Islet of Langerhans (tissue), 1 donor: ENCODE measurements around the gene ST6GALNAC3.
A peak's percentile ranks its signal among the peaks of the same experiment; 100 is the strongest.
"Not testable (repeated sequence)": the region's sequence is repeated elsewhere in the genome, so short reads cannot be mapped to it uniquely, and the experiment has no call there.

Source experiments
- FAIRE-seq: peaks from one replicate; lab custom pipeline; 2011; peaks lifted over from hg19 to GRCh38; lab: Jason Lieb, UNC

ST6GALNAC3 gene

GRCh38 chr1:76074321-76075187 lies at the start of gene ST6GALNAC3:
TSS of gene ST6GALNAC3 (plus strand) at chr1:76074746.
- no peak for FAIRE-seq

DNA sequence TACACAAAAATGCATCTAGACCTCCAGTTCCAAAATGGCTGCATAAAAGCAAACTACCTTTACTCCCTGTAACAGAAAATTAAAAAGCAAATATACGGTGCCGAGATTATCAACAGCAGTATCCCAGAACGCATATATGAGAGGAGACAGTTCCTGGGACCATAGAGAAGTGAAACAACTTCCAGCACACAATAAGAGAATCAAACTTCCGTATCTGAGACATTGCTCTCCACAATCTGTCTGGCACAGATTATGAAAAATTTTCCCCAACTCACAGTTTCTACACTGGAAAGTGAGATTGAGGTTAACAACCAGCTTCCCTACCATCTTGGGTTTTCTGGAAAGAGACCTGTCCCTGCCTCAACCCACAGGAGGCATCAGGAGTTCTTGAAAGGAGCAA lies 47.2 kb upstream of the ST6GALNAC3 start:
- no peak for FAIRE-seq

DNA sequence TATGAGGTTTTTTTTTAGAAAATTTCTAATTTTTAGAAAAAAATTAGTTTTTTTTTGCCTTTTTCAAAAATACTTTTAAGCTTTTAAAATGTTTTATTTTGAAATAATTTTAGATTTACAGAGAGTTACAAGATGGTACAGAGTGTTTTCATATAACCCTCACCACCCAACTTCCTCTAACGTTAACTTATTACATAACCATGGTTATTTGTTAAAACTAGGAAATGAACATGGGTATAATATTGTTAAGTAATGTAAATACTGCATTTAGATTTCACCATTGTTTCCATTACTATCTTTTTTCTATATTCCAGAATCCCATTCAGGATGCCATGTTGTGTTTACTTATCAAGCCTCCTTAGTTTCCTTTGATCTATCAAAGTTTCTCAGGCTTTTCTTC lies 45.2 kb upstream of the ST6GALNAC3 start:
- FAIRE-seq = peak; percentile 38

DNA sequence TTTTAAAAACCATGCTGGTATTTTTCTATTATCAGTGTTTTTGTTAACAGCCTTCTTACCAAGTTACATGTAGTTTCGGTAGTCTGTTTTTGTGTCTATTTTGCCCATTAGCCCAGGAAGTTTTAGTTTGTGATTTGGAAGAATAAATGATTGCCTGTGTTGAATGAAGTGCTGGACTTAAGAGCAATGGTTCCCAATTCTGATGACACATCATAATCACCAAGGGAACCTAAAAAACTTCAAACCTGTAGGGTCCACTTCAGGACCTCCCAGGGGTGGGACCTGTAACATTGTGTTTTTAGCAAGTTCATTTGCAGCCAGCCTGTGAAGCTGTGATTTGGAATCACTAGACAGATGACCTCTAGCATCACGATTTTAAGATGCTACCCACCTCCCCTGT lies 43.0 kb upstream of the ST6GALNAC3 start:
- FAIRE-seq = no peak

DNA sequence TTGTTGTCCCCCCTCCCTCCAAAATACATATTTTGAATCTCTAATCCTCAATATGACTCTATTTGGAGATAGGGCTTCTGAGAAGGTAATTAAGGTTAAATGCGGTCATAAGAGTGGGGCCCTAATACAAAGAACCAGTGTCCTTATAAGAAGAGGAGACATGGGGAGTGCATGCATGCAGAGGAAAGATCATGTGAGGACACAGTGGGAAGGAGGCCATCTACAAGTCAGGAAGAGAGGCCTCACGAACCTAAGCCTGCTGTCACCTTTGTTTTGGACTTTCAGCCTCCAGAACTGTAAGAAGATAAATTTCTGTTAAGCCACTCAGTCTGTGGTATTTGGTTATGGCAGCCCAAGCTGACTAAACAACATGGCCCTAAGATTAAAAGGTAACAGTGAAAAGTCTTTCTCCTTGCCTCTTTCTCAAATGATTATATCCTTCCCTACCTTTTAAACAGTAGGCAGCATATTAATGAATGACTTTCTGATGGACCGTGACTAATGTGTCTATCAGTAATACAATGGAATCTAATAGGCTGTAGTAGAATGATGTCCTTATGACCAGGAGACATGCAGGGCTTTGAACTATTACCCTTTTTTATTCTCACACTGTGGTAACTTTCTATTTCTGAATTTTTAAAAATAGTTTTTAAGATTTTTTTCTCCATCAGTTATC lies 40.6 kb upstream of the ST6GALNAC3 start:
- no peak for FAIRE-seq

DNA sequence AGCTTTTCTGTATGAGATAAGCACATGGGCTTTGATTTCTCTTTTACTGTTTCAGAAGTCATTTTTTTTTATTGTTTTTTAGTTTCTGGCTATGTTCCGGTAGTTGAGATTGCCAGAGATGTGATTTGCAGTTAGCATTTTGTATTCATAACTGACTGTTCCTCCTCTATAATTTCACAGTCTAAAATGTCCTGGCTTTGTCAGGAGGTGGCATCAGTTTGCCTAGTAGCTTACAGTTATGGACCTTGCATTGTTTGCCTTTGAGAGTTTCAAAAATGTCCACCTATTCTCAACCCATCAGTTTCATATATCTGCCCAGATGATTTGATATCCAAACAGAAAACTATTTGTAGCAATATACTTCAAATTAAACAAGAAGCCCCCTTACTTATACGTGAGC lies 39.5 kb upstream of the ST6GALNAC3 start:
- FAIRE-seq = no peak

GRCh38 chr1:76037324-76037723 lies 37.2 kb upstream of the ST6GALNAC3 start:
- no peak for FAIRE-seq

GRCh38 chr1:76038287-76039004 lies 36.1 kb upstream of the ST6GALNAC3 start:
- FAIRE-seq = no peak

DNA sequence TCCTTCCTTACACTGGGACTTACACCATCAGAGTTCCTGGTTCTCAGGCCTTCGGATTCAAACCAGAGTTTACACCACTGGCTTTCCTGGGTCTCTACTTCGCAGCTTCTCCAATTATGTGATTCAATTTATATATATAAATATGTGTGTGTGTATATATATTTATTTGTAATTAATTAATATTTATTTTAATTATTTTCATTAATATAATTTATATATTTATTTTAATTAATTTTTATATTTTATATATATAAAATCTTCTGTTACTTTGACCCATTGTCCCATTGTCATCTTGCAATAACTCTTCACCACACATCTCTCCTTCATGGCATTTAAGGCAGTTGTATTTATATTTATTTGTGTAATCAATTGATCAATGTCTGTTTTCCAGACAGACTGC lies 28.4 kb upstream of the ST6GALNAC3 start:
- no peak for FAIRE-seq

- no peak for FAIRE-seq
These were observed 26.3 kb upstream of the ST6GALNAC3 start for GRCh38 chr1:76048219-76048618.

DNA sequence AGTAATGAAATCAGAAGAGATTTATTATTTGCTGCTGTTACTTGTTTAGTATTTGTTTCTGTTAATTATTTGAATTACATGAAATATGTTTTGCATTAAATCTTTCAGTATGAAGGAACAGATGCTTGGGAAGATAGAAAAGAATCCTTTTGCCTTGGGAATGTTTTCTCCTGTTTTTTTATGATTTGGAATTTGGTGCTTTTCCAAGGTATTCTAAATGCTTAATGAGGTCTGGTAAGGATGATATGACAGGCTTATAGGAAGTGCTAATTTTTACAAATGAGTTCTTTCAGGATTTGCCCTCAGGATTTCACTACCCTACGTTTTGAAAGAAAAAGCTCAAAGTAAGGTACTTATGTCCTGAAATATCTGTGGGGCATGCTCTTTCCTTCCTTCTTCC lies 25.6 kb upstream of the ST6GALNAC3 start:
- no peak for FAIRE-seq

GRCh38 chr1:76049498-76049897 lies 25.0 kb upstream of the ST6GALNAC3 start:
- FAIRE-seq = no peak

GRCh38 chr1:76050073-76050472 lies 24.5 kb upstream of the ST6GALNAC3 start:
- not testable (repeated sequence) for FAIRE-seq

- no peak for FAIRE-seq
These were observed 21.5 kb upstream of the ST6GALNAC3 start for GRCh38 chr1:76053021-76053420.

DNA sequence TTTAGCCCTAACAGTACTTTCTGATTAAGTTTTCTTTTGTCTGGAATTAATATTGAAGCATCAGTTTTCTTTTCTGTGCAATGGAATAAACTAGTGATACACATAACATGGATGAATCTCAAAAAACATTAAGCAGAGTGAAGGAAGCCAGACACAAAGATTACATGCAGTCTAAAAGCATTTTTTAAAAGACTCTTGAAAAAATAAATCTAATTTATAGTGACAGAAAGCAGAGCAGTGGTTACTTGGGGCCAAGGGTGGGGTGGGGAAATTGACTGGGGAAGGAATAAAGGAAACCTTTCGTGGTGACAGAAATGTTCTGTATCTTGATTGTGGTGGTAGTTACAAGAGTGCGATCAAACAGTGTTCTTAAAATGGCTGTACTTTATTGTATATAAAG lies 20.2 kb upstream of the ST6GALNAC3 start:
- no peak for FAIRE-seq

GRCh38 chr1:76055987-76056386 lies 18.6 kb upstream of the ST6GALNAC3 start:
- FAIRE-seq = no peak

DNA sequence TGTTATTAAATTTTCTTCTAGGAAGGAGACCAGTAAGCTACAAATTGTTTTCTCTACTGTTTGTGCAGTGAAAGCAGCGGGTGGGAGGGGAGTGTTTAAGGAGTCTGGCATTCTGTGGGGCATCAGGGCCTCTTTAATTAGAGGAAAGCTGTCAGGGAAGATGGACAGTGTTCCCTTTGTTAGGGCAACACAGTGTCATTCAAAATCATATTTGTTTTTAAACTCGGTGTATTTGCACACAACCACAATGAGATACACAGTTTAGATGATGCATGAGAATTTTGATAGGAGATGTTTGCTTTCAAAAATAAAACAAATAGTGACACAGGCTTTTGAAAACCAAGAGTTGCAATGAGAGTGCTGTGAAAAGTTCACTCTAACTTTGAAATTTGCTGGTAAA lies 15.1 kb upstream of the ST6GALNAC3 start:
- no peak for FAIRE-seq

DNA sequence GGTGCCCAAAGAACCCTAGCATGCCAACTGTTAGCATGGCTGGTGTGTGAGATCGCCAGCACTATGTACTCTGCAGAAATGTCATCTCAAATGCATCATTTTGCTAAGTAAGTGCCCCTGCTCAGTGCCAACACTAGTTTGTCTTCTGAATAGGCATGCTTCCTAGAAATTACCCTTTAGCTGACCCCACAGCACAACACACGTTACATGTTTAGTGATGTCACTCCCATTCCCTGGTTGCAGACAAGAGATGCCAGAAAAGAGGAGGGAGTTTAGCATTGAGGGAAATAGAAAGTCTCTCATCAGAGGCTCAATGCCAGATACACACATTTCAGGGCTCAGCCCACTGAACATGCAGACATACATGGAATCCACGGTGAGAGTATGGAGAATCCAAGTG lies 9.3 kb upstream of the ST6GALNAC3 start:
- no peak for FAIRE-seq

- no peak for FAIRE-seq
These were observed 8.2 kb upstream of the ST6GALNAC3 start for GRCh38 chr1:76066394-76066793.

DNA sequence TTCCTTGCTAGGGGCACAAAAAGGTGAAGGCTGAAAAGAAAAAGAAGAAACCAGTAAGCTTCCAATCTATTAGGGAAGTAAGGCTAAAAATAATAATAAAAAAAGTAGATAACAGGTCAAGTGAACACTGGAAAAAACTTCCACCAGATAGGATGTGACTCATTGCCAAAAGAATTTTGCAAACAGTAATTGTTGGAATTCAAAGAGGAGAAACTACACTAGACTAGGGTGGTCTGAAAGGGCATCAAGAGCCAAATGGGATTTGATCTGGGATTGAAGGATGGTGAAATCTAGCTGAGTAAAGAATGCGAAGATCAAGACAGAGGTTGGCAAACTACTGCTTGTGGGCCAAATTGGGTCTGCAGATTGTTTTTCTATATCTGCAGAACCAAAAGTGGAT lies 6.0 kb upstream of the ST6GALNAC3 start:
- no peak for FAIRE-seq

DNA sequence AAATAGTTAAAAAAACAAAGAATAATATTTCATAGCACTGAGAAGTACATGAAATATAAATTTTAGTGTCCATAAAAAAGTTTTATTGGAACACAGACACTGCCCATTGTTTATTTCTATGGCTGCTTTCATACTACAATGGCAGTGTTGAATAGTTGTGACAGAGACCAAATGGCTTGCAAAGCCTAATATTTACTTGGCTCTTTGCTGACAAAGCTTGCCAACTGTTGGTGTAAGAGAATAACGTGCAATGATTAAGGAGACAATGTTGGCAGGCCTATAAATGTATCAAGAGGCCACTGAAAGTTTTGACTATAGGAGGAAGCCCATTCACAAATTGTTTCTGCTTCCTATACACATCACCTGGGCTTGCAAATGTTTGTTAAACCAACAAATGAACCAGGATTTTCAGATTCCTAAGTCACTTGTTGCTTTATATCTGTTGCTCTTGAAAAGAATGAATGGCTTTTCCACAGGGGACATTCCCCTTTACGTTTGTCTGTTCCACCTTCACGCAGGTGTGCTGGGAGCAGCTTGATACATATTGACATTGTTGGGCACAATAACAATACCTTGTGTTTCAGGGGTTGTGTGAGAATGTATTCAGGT lies 5.5 kb upstream of the ST6GALNAC3 start:
- FAIRE-seq = no peak

DNA sequence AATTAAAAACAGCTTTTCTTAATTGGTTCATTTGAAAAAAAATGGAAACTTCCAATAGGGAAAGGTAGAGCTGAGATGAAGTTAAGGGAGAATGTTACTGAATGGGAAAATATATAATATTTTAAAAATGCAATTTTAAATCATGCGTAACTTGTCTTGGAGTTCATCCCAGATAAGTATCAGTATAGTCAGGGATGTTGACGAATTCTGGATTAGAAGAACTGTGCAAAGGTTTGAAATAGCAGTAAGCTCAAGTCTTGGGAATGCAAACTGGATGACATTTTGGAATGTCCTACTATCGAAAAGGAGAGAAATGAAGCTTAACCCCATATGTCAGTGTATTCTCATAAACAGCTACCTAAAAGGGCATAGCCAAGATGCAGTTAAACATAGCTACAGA lies 4.0 kb upstream of the ST6GALNAC3 start:
- no peak for FAIRE-seq

DNA sequence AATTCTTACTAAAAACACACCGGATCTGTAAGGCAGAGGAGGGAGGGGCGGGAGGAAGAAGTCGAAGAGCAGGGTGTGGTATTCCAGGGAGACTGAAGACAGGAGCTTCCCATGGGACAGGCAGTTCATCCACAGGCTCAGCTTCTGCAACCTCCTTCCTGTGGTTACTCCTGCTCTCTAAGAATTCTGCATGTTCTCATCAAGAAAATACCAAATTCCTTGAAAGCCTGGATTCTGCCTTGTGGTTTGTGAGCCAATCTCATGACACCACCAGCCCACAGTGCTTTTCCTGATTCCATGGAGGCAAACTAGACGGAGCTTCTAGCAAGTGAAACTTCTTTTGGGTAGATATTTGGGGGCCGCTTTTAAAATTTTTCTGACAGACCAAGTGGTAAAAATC lies 1.1 kb upstream of the ST6GALNAC3 start:
- FAIRE-seq = no peak
